Endothelial cell of umbilical vein (primary cell): ENCODE results near the gene LITAF. TPM values are rescaled to one million over a fixed set of nuclear protein-coding genes. Genes with fewer than 3 reads are reported as not detected.

Experiments
- BruUV-seq: library from RNA; stranded (reverse); fragments of 400-500 nt; replicated peaks from 2 replicates; lab custom pipeline; 2021; lab: Mats Ljungman, UMichigan
- CTCF ChIA-PET: fragments of 300-600, 350-600 bp; sonication (Branson Sonifier 250); formaldehyde crosslinking; loops from one replicate; lab custom pipeline; 2021; ENCODE audit warnings: antibody characterized with exemption, inconsistent platforms; lab: Charles Lee
- POLR2A ChIA-PET: fragments of 300-600, 350-600 bp; sonication (Branson Sonifier 250); formaldehyde crosslinking; loops from one replicate; lab custom pipeline; 2021; ENCODE audit warnings: antibody characterized with exemption, inconsistent platforms; lab: Charles Lee
- DNase-seq: peaks from one replicate; pipeline ENCODE4 v3.0.0-alpha.2; 2011; ENCODE audit warnings: low read depth, low spot score
- FAIRE-seq: peaks from 2 replicates; lab custom pipeline; 2011; peaks lifted over from hg19 to GRCh38; lab: Jason Lieb, UNC
- H2AFZ ChIP-seq: 2 replicates; pipeline ENCODE4 v1.6.0; 2012; ENCODE audit warnings: low read depth, low read length, control low read depth, inconsistent platforms
- H3K27ac ChIP-seq: 2 replicates; pipeline ENCODE4 v1.5.1; 2011; ENCODE audit warnings: low read depth, mild to moderate bottlenecking, control low read depth, low read length, moderate library complexity; ENCODE audit not compliant: insufficient read depth
- H3K27me3 ChIP-seq, 2 experiments: 2 replicates each; pipeline versions ENCODE4 v1.6.0 to v1.6.1; 2011; ENCODE audit warnings: low read length in 2 of 2, mixed read lengths in 1 of 2; ENCODE audit not compliant: control insufficient read depth in 2 of 2, insufficient read depth in 2 of 2
- H3K36me3 ChIP-seq, 2 experiments: 2 replicates in 1 of 2; 3 replicates in 1 of 2; pipeline ENCODE4 v1.5.1; 2011; ENCODE audit warnings: low read length in 2 of 2, mild to moderate bottlenecking in 1 of 2, moderate library complexity in 1 of 2; ENCODE audit not compliant: control insufficient read depth in 2 of 2, insufficient read depth in 2 of 2; ENCODE audit errors: extremely low read depth in 1 of 2
- H3K4me1 ChIP-seq: 3 replicates; pipeline ENCODE4 v1.5.1; 2011; ENCODE audit warnings: mild to moderate bottlenecking, low read length; ENCODE audit not compliant: control insufficient read depth, insufficient read depth; ENCODE audit errors: extremely low read depth
- H3K4me2 ChIP-seq: 2 replicates; pipeline ENCODE4 v1.6.1; 2011; ENCODE audit warnings: low read length, control low read depth, mixed read lengths; ENCODE audit not compliant: insufficient read depth
- H3K4me3 ChIP-seq, 3 experiments: fragments of 200-600 bp in 1 of 3; sonication (generic), shearing (Covaris generic) in 1 of 3; replicated peaks in 1 of 3; 2 replicates each; pipeline ENCODE4 v1.5.1; 2011 to 2016; ENCODE audit warnings: control low read depth in 3 of 3, low read length in 3 of 3, mild to moderate bottlenecking in 2 of 3, inconsistent platforms in 1 of 3, low read depth in 1 of 3, moderate library complexity in 1 of 3; ENCODE audit not compliant: insufficient read depth in 1 of 3
- H3K79me2 ChIP-seq: 2 replicates; pipeline ENCODE4 v1.6.0; 2012; ENCODE audit warnings: low read length, inconsistent platforms; ENCODE audit not compliant: control insufficient read depth, insufficient read depth
- H3K9ac ChIP-seq: replicated peaks from 2 replicates; pipeline ENCODE3; 2011; ENCODE audit warnings: low read length, control low read depth; ENCODE audit not compliant: insufficient read depth; ENCODE audit errors: extremely low read depth
- H3K9me1 ChIP-seq: replicated peaks from 3 replicates; pipeline ENCODE4 v1.6.0; 2011; ENCODE audit warnings: mild to moderate bottlenecking, low read length; ENCODE audit not compliant: control insufficient read depth, insufficient read depth; ENCODE audit errors: extremely low read depth
- H3K9me3 ChIP-seq: replicated peaks from 2 replicates; pipeline ENCODE4 v1.5.1; 2012; ENCODE audit warnings: low read length, inconsistent platforms; ENCODE audit not compliant: control insufficient read depth, insufficient read depth
- H4K20me1 ChIP-seq: replicated peaks from 2 replicates; pipeline ENCODE3; 2011; ENCODE audit warnings: mild to moderate bottlenecking, low read length; ENCODE audit not compliant: control insufficient read depth, insufficient read depth; ENCODE audit errors: extremely low read depth
- CTCF ChIP-seq, 2 donors: IDR thresholded peaks; 1 replicate in 1 of 2; 2 replicates in 1 of 2; pipeline ENCODE4 v1.5.1; 2011; ENCODE audit warnings: low read length in 2 of 2, mild to moderate bottlenecking in 2 of 2, moderate library complexity in 2 of 2, control low read depth in 1 of 2, inconsistent platforms in 1 of 2, low read depth in 1 of 2; ENCODE audit not compliant: insufficient read depth in 1 of 2; ENCODE audit errors: extremely low read depth in 1 of 2
- EZH2 ChIP-seq: IDR thresholded peaks from 2 replicates; pipeline ENCODE4 v1.6.1; 2012; ENCODE audit warnings: borderline replicate concordance, low read depth, mild to moderate bottlenecking, moderate library complexity, low read length, inconsistent platforms; ENCODE audit not compliant: severe bottlenecking
- FOS ChIP-seq: IDR thresholded peaks from 2 replicates; pipeline ENCODE4 v1.6.1; 2011; ENCODE audit warnings: mild to moderate bottlenecking, low read length, moderate library complexity, borderline replicate concordance; ENCODE audit not compliant: insufficient read depth
- GATA2 ChIP-seq: IDR thresholded peaks from 2 replicates; pipeline ENCODE4 v1.7.0; 2011; ENCODE audit warnings: low read depth, mild to moderate bottlenecking, moderate library complexity, mixed read lengths, low read length; ENCODE audit not compliant: insufficient read length, insufficient read depth
- JUN ChIP-seq: IDR thresholded peaks from 2 replicates; pipeline ENCODE4 v1.6.1; 2011; ENCODE audit warnings: borderline replicate concordance, low read depth; ENCODE audit not compliant: insufficient read length, insufficient read depth
- MAX ChIP-seq: IDR thresholded peaks from 2 replicates; pipeline ENCODE4 v1.6.1; 2011; ENCODE audit not compliant: insufficient read depth, insufficient read length
- MYC ChIP-seq: IDR thresholded peaks from one replicate; pipeline ENCODE4 v1.6.1; 2011; ENCODE audit warnings: mild to moderate bottlenecking, low read depth, low read length
- POLR2A ChIP-seq: IDR thresholded peaks from 2 replicates; pipeline ENCODE4 v1.6.1; 2012; ENCODE audit warnings: low read depth, mild to moderate bottlenecking, control low read depth, low read length
- POLR2AphosphoS5 ChIP-seq: IDR thresholded peaks from 2 replicates; pipeline ENCODE4 v1.6.1; 2012; ENCODE audit warnings: low read depth, mild to moderate bottlenecking, control low read depth, low read length, moderate library complexity; ENCODE audit not compliant: insufficient read depth
- dilution Hi-C: fragments of 300-500 bp; cut with MboI; formaldehyde crosslinking; loops from one replicate; pipeline ENCODE4 v1.15.0; 2019; ENCODE audit warnings: low sequenced_read_pairs; ENCODE audit not compliant: extremely low pct_ligation_motif_present
- intact Hi-C: fragments of 100-400 bp; cut with micrococcal nuclease; formaldehyde crosslinking; loops from one replicate; pipeline ENCODE4 v1.10.0; 2022
- polyA plus RNA-seq, 4 experiments: library from polyadenylated mRNA; depleted of rRNA in 3 of 4; stranded (reverse) in 3 of 4; unstranded in 1 of 4; fragments of >200 nt; gene quantifications; 2 replicates each; pipeline versions ENCODE4 v1.2.1 to v1.2.3, GENCODE V29; 2011 to 2012; ENCODE audit warnings: missing spikeins in 1 of 4
- total RNA-seq: library from RNA; stranded (reverse); gene quantifications from 2 replicates; pipeline ENCODE4 v1.2.3, GENCODE V29; 2021

The LITAF gene
- total and polyA plus RNA-seq, 2 donors (not counting 3 experiments of a cell fraction or from before 2014, with no cell fraction given): 15.2 to 27.2 TPM

GRCh38 chr16:11571549-11571948 is 15.2 kb downstream of the LITAF start:
- dilution Hi-C loops: no loop called here
- intact Hi-C loops: no loop called here
- FAIRE-seq: no peak
- Histone ChIP-seq H3K36me3 (no peaks in the 10 kb centered on the region), H3K27me3 (no peaks in the 10 kb centered on the region), H2AFZ (no peak overlapping the region), H3K9me3 (no peaks in the 10 kb centered on the region), H3K4me1 (no peaks in the 10 kb centered on the region), H3K9me1 (no peaks in the 10 kb centered on the region), H4K20me1 (no peaks in the 10 kb centered on the region), H3K27ac (no peak overlapping the region), H3K9ac (no peak overlapping the region), H3K4me3 (no peak overlapping the region), H3K4me2 (no peak overlapping the region), H3K79me2 (no peaks in the 10 kb centered on the region)
- POLR2A ChIA-PET: no interaction called here
- TF ChIP-seq CTCF (IDR thresholded peaks at IDR 0.05; ENCODE audit: extremely low read depth in 1 of 2, insufficient read depth in 1 of 2, low read depth in 1 of 2, low read length in 2 of 2) (no peak), JUN (no peak), POLR2A (no peak), FOS (no peak), EZH2 (no peak), GATA2 (no peak), POLR2AphosphoS5 (no peak), MAX (no peak), MYC (no peak)
- no TSS peak for BruUV-seq
- no peak for DNase-seq
- CTCF ChIA-PET: no interaction called here
